Adipose tissue (tissue), 3 donors: Measurements from ENCODE around the gene TAF1. TPM values are rescaled to one million over a fixed set of nuclear protein-coding genes. Genes with fewer than 3 reads are reported as not detected.
"Not testable (repeated sequence)": the region's sequence is repeated elsewhere in the genome, so short reads cannot be mapped to it uniquely, and the experiment has no call there.

Source experiments
- H3K27ac ChIP-seq: one replicate; pipeline ENCODE4 v1.5.1; 2013; ENCODE audit warnings: low read depth, low read length
- WGBS, 3 donors: extraction: QIAGEN DNeasy Blood & Tissue Kit; methylation state at CpG; one replicate each; pipeline ENCODE4 v1.1.7; 2013; 5-methylcytosine and 5-hydroxymethylcytosine counted together
- polyA plus RNA-seq, 3 donors: library from polyadenylated mRNA; stranded (reverse); fragments of 200-250 nt; gene quantifications; one replicate each; pipeline ENCODE4 v1.2.3, GENCODE V29; 2013
- donor health status: healthy with polysubstance abuse.
- donor health status: Bipolar disorder and iron deficiency.
- donor health status: healthy.

The TAF1 gene
- polyA plus RNA-seq, 3 donors = 10.4 to 20.8 (median 15.9) TPM

- no peak overlapping the region for H3K27ac ChIP-seq
These were observed 121.7 kb downstream of the TAF1 start for GRCh38 chrX:71487814-71488213.

DNA sequence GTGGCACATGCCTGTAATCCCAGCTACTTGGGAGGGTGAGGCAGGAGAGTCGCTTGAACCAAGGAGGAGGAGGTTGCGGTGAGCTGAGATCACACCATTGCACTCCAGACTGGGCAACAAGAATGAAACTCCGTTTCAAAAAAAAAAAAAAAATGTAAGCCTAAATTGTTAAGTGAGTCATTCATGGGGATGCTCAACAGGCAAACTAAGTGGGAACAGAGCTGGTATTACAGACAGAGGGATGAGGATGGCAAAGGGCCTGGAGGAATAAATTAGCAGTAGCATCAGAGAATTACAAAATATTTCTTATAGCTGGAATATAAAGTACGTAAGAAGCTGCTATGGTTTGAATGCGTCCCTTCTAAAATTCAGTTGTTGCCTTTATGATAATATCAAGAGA lies 123.4 kb downstream of the TAF1 start:
- WGBS, 3 donors = 81 to 93% (median 88%) methylated on average over 5 of the region's 5 CpGs
- H3K27ac ChIP-seq = no peak overlapping the region

DNA sequence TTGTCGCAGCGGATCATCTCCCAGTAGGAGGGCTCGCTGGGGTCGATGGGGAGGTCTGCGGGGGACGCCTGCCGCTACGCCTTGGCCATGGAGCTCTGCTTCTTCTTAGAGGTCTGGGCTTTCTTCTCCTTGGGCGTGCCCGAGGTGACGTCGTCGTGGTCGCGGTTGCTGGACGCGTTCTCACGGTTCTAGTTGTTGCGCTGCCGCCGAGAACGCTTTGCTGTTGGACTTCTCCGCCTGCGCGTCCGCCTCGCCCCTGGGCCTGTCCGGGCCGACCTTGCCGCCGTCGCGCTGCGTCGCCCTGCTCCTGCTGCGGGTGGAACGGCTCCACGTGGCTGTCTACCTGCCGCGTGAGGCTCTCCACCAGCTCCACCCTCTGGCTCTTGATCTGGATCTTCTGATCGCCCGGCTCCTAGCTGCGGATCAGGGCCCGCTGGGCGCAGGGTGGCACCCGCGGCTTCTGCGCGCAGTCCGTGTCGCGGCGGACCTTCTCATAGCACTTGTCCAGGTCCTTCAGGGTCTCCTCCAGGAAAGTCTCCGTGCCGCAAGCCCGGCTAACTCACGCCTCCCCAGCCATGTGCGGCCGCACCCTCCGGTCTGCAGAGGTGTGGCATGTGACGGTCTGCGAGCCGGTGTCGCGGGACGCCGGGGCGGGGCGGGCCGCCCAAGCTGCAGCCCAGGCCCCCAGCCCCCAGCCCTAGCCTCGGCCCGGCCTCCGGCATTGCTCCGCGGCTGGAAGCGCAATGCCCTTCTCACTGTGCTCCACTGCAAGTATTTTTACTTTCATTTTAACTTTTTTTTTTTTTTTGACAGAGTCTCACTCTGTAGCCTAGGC lies 126.3 kb downstream of the TAF1 start:
- WGBS, 3 donors = 4 to 42% (median 12%) methylated on average over 27 to 76 of the region's 76 CpGs
- H3K27ac ChIP-seq = no peak overlapping the region

DNA sequence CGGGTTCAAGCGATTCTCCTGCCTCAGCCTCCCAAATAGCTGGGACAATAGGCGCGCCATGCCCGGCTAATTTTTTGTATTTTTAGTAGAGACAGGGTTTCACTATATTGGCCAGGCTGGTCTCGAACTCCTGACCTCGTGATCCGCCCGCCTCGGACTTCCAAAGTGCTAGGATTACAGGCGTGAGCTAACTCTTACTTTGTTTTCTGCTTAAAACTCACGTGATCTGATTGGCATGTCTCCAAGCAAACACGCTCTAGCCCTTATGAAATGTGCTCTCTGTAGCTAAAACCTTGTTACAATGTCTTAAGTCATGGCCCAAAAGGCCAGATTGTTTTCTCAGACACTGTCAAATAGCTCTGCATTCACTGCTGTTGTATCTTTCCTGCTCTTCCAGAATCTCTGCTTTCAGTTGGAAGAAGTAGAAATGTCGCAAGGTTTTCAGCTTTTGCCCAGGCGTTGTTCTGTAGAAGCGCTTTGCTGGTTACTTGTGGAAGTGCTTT lies 127.0 kb downstream of the TAF1 start:
- H3K27ac ChIP-seq = no peak overlapping the region
- WGBS, 3 donors = 44 to 65% (median 61%) methylated on average over 14 to 16 of the region's 16 CpGs

DNA sequence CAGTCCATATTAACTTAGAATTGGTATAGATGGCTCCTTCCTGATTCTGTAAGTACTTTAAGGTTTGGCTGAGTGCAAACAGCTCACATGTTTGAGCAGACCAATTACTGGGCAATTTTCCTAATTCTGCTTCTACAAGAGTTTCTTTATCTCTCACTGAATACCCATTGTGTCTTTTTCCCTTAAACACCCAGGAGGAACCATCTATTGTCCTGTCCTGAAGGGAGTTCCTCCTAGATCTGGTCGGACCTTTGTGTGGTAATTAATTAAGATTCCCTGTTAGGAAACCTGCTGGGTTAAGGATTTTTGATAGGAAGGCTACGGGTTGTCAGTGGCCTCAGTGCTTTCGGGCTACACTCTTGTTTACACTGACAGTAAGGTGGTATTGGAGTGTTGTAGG lies 129.8 kb downstream of the TAF1 start:
- WGBS, 3 donors = 67 to 82% (median 76%) methylated on average over 3 of the region's 3 CpGs
- not testable (repeated sequence) for H3K27ac ChIP-seq

- 80 to 88% (median 83%) methylated on average over 3 of the region's 3 CpGs for WGBS, 3 donors
- H3K27ac ChIP-seq = no peak overlapping the region
These were observed 130.3 kb downstream of the TAF1 start for GRCh38 chrX:71496476-71496875.

GRCh38 chrX:71502080-71502479 lies 135.9 kb downstream of the TAF1 start:
- not testable (repeated sequence) for H3K27ac ChIP-seq
- WGBS, 3 donors = 78 to 96% (median 82%) methylated on average over 5 of the region's 5 CpGs

DNA sequence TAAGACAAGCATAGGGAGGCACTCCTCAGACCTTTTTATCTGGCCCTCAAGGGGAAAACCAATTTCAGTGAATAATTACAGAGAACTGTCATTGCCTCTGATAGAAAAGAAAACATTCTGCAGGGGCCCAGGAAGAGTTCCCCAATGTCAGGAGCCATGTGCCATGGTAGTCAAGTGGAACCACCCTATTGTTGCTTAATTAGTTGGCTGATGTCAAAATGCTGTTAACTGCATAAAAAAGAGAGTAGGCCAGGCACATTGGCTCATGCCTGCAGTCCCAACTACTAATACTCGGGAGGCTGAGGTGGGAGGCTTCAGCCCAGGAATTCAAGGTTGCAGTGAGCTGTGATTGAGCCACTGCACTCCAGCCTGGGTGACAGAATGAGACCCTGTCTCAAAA lies 138.2 kb downstream of the TAF1 start:
- 71 to 76% (median 75%) methylated on average over 1 of the region's 1 CpG for WGBS, 3 donors

GRCh38 chrX:71509289-71509688 lies 143.1 kb downstream of the TAF1 start:
- 86 to 100% (median 96%) methylated on average over 1 of the region's 1 CpG for WGBS, 3 donors
- no peak overlapping the region for H3K27ac ChIP-seq

More for the DNA sequence above, 138.2 kb downstream of the TAF1 start:
- no peak overlapping the region for H3K27ac ChIP-seq

DNA sequence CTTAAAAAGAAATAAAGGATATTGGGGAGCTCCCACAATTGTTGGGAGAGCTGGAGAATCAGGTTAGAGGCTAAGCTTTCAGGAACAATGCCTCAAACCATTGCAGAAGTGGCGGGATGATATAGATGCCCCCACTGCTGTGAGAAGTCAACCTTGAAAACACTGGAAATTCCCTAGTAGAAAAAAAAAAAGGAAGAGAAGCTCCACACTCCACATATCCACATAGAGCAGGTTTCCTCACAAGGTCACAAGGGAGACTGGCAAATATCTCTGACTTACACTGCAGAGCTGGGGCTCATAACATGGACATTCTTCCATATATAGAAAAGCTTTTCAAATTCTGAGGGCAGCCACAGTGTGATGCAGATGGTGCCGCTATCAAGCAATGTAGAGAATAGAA lies 144.0 kb downstream of the TAF1 start:
- WGBS, 3 donors = 91 to 100% (median 97%) methylated on average over 2 of the region's 2 CpGs
- no peak overlapping the region for H3K27ac ChIP-seq

GRCh38 chrX:71513731-71514130 lies 147.6 kb downstream of the TAF1 start:
- not testable (repeated sequence) for H3K27ac ChIP-seq
- 91 to 100% (median 97%) methylated on average over 4 of the region's 4 CpGs for WGBS, 3 donors

GRCh38 chrX:71514367-71515037 lies 148.3 kb downstream of the TAF1 start:
- no peak overlapping the region for H3K27ac ChIP-seq
- 12 to 34% (median 34%) methylated on average over 5 of the region's 5 CpGs for WGBS, 3 donors

DNA sequence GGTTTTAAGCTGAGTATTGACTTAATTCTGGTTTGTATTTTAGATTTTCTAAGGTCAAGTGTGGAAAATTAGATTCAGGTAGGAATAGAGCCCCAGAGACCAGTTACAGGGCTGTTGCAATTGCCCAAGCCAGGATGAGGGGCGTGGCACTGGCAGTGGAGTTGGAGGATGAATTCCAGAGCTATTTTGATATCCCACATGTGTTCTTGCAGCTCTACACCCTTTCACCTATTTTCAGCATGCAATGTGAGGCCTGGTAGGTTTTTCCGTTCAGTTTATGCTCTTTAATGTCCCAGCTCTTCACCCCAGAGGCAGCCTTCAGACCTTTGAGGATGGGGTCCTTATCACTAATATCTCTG lies 148.9 kb downstream of the TAF1 start:
- H3K27ac ChIP-seq = no peak overlapping the region
- 49 to 100% (median 53%) methylated on average over 1 to 2 of the region's 2 CpGs for WGBS, 3 donors

Other genes with a start within 250 kb of the TAF1 start
- 10 to 100 TPM in 2 of 3 donors, 1 to 10 TPM in 1; 8.7 to 13.4 (median 12.9) TPM for gene MED12, start 247.8 kb upstream of the TAF1 start, polyA plus RNA-seq
- under 1 TPM; 0.15 to 0.67 (median 0.49) TPM for gene NLGN3, start 221.5 kb upstream of the TAF1 start, polyA plus RNA-seq
- gene GJB1, start 143.1 kb upstream of the TAF1 start, polyA plus RNA-seq = 100 to 1,000 TPM in 1 of 3 donors, 1 to 10 TPM in 2; 1.0 to 102 (median 1.8) TPM
- 1 to 10 TPM; 4.6 to 6.4 (median 6.3) TPM for gene ZMYM3, start 112.2 kb upstream of the TAF1 start, polyA plus RNA-seq
- 100 to 1,000 TPM; 121 to 143 (median 133) TPM for gene NONO, start 82.7 kb upstream of the TAF1 start, polyA plus RNA-seq
- gene ITGB1BP2, start 64.6 kb upstream of the TAF1 start, polyA plus RNA-seq = 1 to 10 TPM in 1 of 3 donors, under 1 TPM in 2; 0.32 to 1.5 (median 0.58) TPM
- 10 to 100 TPM; 23.6 to 44.7 (median 39.4) TPM for gene OGT, start 166.7 kb downstream of the TAF1 start, polyA plus RNA-seq
- gene GCNA, start 212.1 kb downstream of the TAF1 start, polyA plus RNA-seq = 1 to 10 TPM in 2 of 3 donors, under 1 TPM in 1; 0.67 to 1.8 (median 1.7) TPM